Measurements from ENCODE around the gene SYNGR3.

Gene SYNGR3

GRCh38 chr16:2042986-2043666 is 53.4 kb downstream of the SYNGR3 start:
- DNase-seq: no peak

Measured in central memory CD4-positive, alpha-beta T cell (primary cell).